Activated CD4-positive, alpha-beta T cell treated with anti-CD3 and anti-CD28 coated beads, Interleukin-2, amount 10 ng/mL, durations not matched to agents 24 days and 14 days (primary cell): ENCODE results near the gene ADARB2. TPM values are rescaled to one million over a fixed set of nuclear protein-coding genes. Genes with fewer than 3 reads are reported as not detected.

ENCODE experiments used
- DNase-seq: peaks from one replicate; pipeline ENCODE4 v3.0.0; 2022
- H3K27ac Mint-ChIP-seq: one replicate; pipeline ENCODE4 v1.8.0; 2022; ENCODE audit warnings: mild to moderate bottlenecking, mixed read lengths
- H3K27me3 Mint-ChIP-seq: one replicate; pipeline ENCODE4 v1.8.0; 2022; ENCODE audit warnings: mixed read lengths
- H3K36me3 Mint-ChIP-seq: one replicate; pipeline ENCODE4 v1.8.0; 2022; ENCODE audit warnings: low read depth, mild to moderate bottlenecking, mixed read lengths
- H3K4me1 Mint-ChIP-seq: one replicate; pipeline ENCODE4 v1.8.0; 2021; ENCODE audit warnings: mixed read lengths
- H3K4me3 Mint-ChIP-seq: one replicate; pipeline ENCODE4 v1.8.0; 2022; ENCODE audit warnings: mild to moderate bottlenecking, moderate library complexity, mixed read lengths
- H3K9me3 Mint-ChIP-seq: one replicate; pipeline ENCODE4 v1.8.0; 2021; ENCODE audit warnings: mixed read lengths
- intact Hi-C: fragments of 100-400 bp; cut with micrococcal nuclease; formaldehyde crosslinking; loops from one replicate; pipeline ENCODE4 v1.15.1; 2023
- total RNA-seq: library from RNA; stranded (reverse); gene quantifications from 2 replicates; pipeline ENCODE4 v1.2.3, GENCODE V29; 2022

ADARB2 gene
- total RNA-seq, 1 donor from 2014 or later = not detected

GRCh38 chr10:1564791-1565190 is 172.5 kb downstream of the ADARB2 start:
- H3K27me3 Mint-ChIP-seq = no peaks in the 10 kb centered on the region
- no peak for DNase-seq
- no peak overlapping the region for H3K27ac Mint-ChIP-seq
- H3K36me3 Mint-ChIP-seq = no peaks in the 10 kb centered on the region
- no peaks in the 10 kb centered on the region for H3K4me1 Mint-ChIP-seq
- intact Hi-C loops = no loop called here
- no peak overlapping the region for H3K4me3 Mint-ChIP-seq
- H3K9me3 Mint-ChIP-seq = no peaks in the 10 kb centered on the region

GRCh38 chr10:1563028-1563427 is 174.3 kb downstream of the ADARB2 start:
- Mint-ChIP-seq H3K27me3 (no peaks in the 10 kb centered on the region), H3K4me3 (no peak overlapping the region), H3K36me3 (no peaks in the 10 kb centered on the region), H3K4me1 (no peaks in the 10 kb centered on the region), H3K27ac (no peak overlapping the region), H3K9me3 (no peaks in the 10 kb centered on the region)
- intact Hi-C loops = no loop called here
- no peak for DNase-seq

DNA sequence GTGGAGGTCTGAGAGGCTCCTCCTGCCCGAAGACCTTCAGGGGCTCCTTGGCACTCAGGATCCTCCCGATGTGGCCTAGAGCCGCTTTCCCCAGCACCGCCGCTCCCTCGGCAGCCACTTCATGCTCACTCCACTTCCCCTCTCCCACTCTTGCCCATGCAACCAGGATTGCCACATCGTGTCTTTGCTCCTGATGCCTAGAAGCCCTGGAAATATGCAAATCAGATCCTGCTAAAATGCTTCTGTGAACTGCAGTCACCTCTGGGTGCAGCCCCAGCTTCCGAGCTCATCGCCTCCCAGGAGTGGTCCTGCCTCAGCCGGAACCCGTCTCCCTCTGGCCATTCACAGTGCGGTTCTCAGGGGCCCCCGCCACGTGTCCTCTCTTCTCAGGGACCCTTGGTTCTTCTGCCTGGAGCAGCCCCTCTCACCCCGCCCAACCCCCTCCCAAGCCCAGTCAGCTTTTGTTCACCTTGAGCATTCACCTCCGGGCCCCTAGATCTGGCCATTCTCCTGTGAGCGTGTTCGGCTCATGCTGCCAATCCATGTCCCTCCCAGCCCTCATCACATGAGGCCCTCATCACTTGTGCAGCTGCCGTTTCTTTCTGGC is 175.5 kb downstream of the ADARB2 start:
- Mint-ChIP-seq H3K4me3 (no peak overlapping the region), H3K27ac (no peak overlapping the region), H3K4me1 (no peaks in the 10 kb centered on the region), H3K36me3 (no peaks in the 10 kb centered on the region), H3K9me3 (no peaks in the 10 kb centered on the region), H3K27me3 (no peaks in the 10 kb centered on the region)
- no peak for DNase-seq
- intact Hi-C loops = no loop called here

GRCh38 chr10:1560535-1561192 is 176.7 kb downstream of the ADARB2 start:
- H3K27me3 Mint-ChIP-seq = no peaks in the 10 kb centered on the region
- no peaks in the 10 kb centered on the region for H3K9me3 Mint-ChIP-seq
- DNase-seq = no peak
- no peaks in the 10 kb centered on the region for H3K4me1 Mint-ChIP-seq
- no peak overlapping the region for H3K27ac Mint-ChIP-seq
- intact Hi-C loops = no loop called here
- no peak overlapping the region for H3K4me3 Mint-ChIP-seq
- H3K36me3 Mint-ChIP-seq = no peaks in the 10 kb centered on the region

- H3K4me1 Mint-ChIP-seq = no peaks in the 10 kb centered on the region
- H3K36me3 Mint-ChIP-seq = no peaks in the 10 kb centered on the region
Measured at GRCh38 chr10:1559761-1560160, 177.6 kb downstream of the ADARB2 start.

DNA sequence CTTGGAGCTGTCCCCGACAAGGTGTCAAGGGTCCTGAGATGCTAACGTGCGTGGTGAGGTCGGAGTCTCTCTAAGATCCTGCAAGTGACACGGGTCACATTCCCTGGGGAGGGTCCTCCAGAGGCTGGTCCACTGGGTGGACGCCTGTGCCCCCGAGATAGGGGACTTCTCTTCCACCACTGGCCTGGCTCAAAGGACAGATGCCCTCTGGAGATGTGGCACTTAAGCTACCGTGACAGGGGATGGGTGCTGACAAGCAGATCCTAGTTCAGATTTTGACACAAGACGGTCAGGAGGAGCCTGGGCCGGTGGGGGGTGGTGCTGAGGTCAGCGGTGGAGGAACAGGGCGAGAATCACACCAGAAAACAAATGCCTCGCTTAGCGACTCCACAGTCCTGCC is 178.0 kb downstream of the ADARB2 start:
- H3K9me3 Mint-ChIP-seq = no peaks in the 10 kb centered on the region

More at GRCh38 chr10:1559761-1560160, 177.6 kb downstream of the ADARB2 start:
- no peak for DNase-seq
- Mint-ChIP-seq H3K4me3 (no peak overlapping the region), H3K9me3 (no peaks in the 10 kb centered on the region), H3K27me3 (no peaks in the 10 kb centered on the region), H3K27ac (no peak overlapping the region)
- intact Hi-C loops = no loop called here

DNA sequence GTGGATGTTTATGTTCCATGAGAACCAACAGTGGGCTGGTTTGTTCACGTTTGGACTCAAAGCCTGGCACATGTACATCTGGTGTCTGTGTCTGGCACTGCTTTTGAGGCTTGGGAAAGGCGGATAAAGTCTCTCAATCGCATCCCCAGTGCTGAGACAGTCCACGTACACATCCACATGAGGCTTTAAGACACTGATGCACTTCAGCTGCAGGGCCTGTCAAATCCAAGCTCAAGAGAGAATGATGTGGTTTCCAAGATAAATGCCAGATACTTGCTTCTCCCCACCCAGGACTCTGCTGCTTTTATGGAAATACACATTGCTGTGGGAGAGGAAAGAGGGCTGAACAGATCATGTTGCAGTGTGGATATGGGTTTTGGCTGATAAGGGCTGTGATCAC is 178.4 kb downstream of the ADARB2 start:
- H3K27me3 Mint-ChIP-seq = no peaks in the 10 kb centered on the region
- no peaks in the 10 kb centered on the region for H3K4me1 Mint-ChIP-seq
- H3K9me3 Mint-ChIP-seq = no peaks in the 10 kb centered on the region
- intact Hi-C loops = no loop called here
- H3K27ac Mint-ChIP-seq = no peak overlapping the region
- H3K36me3 Mint-ChIP-seq = no peaks in the 10 kb centered on the region
- DNase-seq = no peak
- no peak overlapping the region for H3K4me3 Mint-ChIP-seq

More for the DNA sequence above, 178.0 kb downstream of the ADARB2 start:
- intact Hi-C loops = no loop called here
- H3K36me3 Mint-ChIP-seq = no peaks in the 10 kb centered on the region
- no peak for DNase-seq
- H3K27me3 Mint-ChIP-seq = no peaks in the 10 kb centered on the region
- H3K4me1 Mint-ChIP-seq = no peaks in the 10 kb centered on the region
- H3K27ac Mint-ChIP-seq = no peak overlapping the region
- no peak overlapping the region for H3K4me3 Mint-ChIP-seq

DNA sequence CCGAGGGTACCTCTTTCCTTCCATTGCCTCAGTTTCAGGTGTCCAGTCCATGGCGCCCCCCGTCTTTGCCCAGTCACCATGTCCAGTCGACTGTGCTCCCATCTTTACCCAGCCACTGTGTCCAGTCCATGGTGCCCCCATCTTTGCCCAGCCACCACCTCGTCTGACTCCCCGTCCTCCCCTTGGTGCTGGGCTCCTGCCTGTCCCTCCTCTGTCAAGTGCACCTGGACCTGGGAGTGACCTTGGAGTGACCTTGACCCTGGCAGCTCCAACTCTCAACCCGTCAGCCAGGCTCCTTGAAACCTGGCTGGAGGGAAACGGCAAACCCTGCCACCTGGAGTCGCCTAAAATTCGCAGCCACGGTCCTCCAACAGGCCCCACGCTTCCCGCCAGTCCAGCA is 180.2 kb downstream of the ADARB2 start:
- no peak overlapping the region for H3K4me3 Mint-ChIP-seq

GRCh38 chr10:1556496-1556895 is 180.8 kb downstream of the ADARB2 start:
- no peak overlapping the region for H3K4me3 Mint-ChIP-seq
- H3K27me3 Mint-ChIP-seq = no peaks in the 10 kb centered on the region
- H3K4me1 Mint-ChIP-seq = no peaks in the 10 kb centered on the region
- no peaks in the 10 kb centered on the region for H3K9me3 Mint-ChIP-seq
- DNase-seq = no peak
- intact Hi-C loops = no loop called here
- no peak overlapping the region for H3K27ac Mint-ChIP-seq
- H3K36me3 Mint-ChIP-seq = no peaks in the 10 kb centered on the region

More for the DNA sequence above, 180.2 kb downstream of the ADARB2 start:
- intact Hi-C loops = no loop called here
- H3K9me3 Mint-ChIP-seq = no peaks in the 10 kb centered on the region
- no peaks in the 10 kb centered on the region for H3K36me3 Mint-ChIP-seq
- no peaks in the 10 kb centered on the region for H3K4me1 Mint-ChIP-seq
- DNase-seq = no peak
- H3K27me3 Mint-ChIP-seq = no peaks in the 10 kb centered on the region
- no peak overlapping the region for H3K27ac Mint-ChIP-seq

GRCh38 chr10:1553951-1554350 is 183.4 kb downstream of the ADARB2 start:
- intact Hi-C loops = no loop called here
- H3K27me3 Mint-ChIP-seq = no peaks in the 10 kb centered on the region
- no peak overlapping the region for H3K27ac Mint-ChIP-seq

DNA sequence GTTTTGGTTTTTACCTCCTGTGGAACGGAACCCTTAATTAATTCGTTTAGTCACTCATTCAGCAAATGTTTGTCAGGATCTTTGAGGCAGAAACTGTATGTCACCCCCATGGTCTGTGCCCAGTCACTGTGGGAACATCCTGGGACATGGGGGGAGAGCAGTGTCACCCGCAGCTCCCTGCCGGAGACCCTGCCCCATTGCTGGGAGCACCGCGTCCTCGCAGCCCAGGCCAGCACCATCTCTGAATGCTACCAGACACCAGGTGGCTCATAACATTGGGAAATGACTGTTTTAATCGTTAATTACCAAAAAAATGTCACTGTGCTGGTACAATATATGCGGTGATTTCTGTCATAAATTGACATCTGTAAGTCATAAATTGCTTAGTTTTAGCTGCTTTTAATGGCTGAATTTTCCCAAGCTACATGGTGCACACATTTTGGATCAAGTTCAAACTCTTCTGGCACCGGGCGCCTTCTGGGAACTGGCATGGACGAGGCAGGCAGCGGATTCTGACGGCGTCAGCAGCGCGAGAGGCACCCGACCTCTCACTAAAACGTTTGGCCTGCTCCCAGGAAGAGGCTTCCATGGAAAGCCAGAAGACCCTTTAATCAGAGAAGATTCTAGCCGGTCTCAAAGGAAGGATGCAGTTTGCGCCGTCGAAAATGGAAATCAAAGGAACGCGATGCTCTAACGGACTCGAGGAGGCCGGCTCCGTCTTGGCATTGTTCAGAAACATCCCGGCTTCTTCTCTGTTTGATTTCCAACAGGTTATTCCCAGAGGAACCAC is 184.2 kb downstream of the ADARB2 start:
- H3K9me3 Mint-ChIP-seq = no peaks in the 10 kb centered on the region
- H3K27me3 Mint-ChIP-seq = no peaks in the 10 kb centered on the region

More at GRCh38 chr10:1553951-1554350, 183.4 kb downstream of the ADARB2 start:
- no peak for DNase-seq
- no peak overlapping the region for H3K4me3 Mint-ChIP-seq
- no peaks in the 10 kb centered on the region for H3K9me3 Mint-ChIP-seq
- peaks cover 8% of the 10 kb centered on the region for H3K4me1 Mint-ChIP-seq
- H3K36me3 Mint-ChIP-seq = no peaks in the 10 kb centered on the region

DNA sequence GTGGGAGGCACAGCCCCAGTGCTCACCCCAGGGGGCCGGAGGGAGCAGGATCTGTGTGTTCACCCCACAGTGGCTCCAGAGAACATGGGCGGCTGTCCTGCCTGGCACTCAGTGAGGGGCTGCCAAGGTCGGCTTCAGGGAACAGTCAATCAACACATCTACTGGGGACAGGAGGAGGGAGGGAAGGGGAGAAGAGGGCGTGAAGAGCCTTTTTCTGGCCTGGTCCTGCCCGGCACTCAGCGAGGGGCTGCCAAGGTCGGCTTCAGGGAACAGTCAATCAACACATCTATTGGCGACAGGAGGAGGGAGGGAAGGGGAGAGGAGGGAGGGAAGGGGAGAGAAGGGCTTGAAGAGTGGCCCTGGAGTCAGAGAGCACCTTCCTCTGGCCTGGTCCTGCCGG is 184.9 kb downstream of the ADARB2 start:
- intact Hi-C loops = no loop called here
- no peak overlapping the region for H3K4me3 Mint-ChIP-seq
- no peaks in the 10 kb centered on the region for H3K36me3 Mint-ChIP-seq
- H3K27me3 Mint-ChIP-seq = no peaks in the 10 kb centered on the region
- H3K4me1 Mint-ChIP-seq = peaks cover 8% of the 10 kb centered on the region
- no peaks in the 10 kb centered on the region for H3K9me3 Mint-ChIP-seq
- no peak for DNase-seq
- no peak overlapping the region for H3K27ac Mint-ChIP-seq

More for the DNA sequence above, 184.2 kb downstream of the ADARB2 start:
- no peak for DNase-seq
- no peak overlapping the region for H3K4me3 Mint-ChIP-seq
- no peak overlapping the region for H3K27ac Mint-ChIP-seq
- intact Hi-C loops = no loop called here
- H3K36me3 Mint-ChIP-seq = no peaks in the 10 kb centered on the region
- peaks cover 8% of the 10 kb centered on the region for H3K4me1 Mint-ChIP-seq

GRCh38 chr10:1551636-1552338 is 185.5 kb downstream of the ADARB2 start:
- intact Hi-C loops = no loop called here
- no peak overlapping the region for H3K27ac Mint-ChIP-seq

GRCh38 chr10:1550616-1551015 is 186.7 kb downstream of the ADARB2 start:
- no peaks in the 10 kb centered on the region for H3K9me3 Mint-ChIP-seq
- no peak overlapping the region for H3K4me3 Mint-ChIP-seq
- no peak overlapping the region for H3K27ac Mint-ChIP-seq
- no peaks in the 10 kb centered on the region for H3K36me3 Mint-ChIP-seq
- DNase-seq = no peak
- no peaks in the 10 kb centered on the region for H3K27me3 Mint-ChIP-seq
- peaks cover 8% of the 10 kb centered on the region for H3K4me1 Mint-ChIP-seq
- intact Hi-C loops = no loop called here

More at GRCh38 chr10:1551636-1552338, 185.5 kb downstream of the ADARB2 start:
- Mint-ChIP-seq H3K4me3 (no peak overlapping the region), H3K4me1 (peaks cover 8% of the 10 kb centered on the region), H3K9me3 (no peaks in the 10 kb centered on the region), H3K36me3 (no peaks in the 10 kb centered on the region), H3K27me3 (no peaks in the 10 kb centered on the region)
- DNase-seq = no peak
